H1 (cell line): ENCODE measurements around the gene MRPL32. TPM values are rescaled to one million over a fixed set of nuclear protein-coding genes. Genes with fewer than 3 reads are reported as not detected.

Experiments
- CBX5 ChIP-seq: fragments of 300-800, 300-1000 bp; sonication (generic); IDR thresholded peaks from 2 replicates; pipeline ENCODE4 v1.7.1; 2016; ENCODE audit warnings: antibody characterized with exemption, low read length, low read depth
- polyA plus RNA-seq, 7 experiments: library from polyadenylated mRNA; depleted of rRNA in 3 of 7; stranded (reverse) in 5 of 7; unstranded in 2 of 7; fragments of >200 nt in 5 of 7; fragments of 200-250 nt in 2 of 7; gene quantifications; 1 replicate in 5 of 7; 2 replicates in 1 of 7; 4 replicates in 1 of 7; pipeline versions ENCODE4 v1.2.1 to v1.2.3, GENCODE V29; 2011 to 2013; ENCODE audit warnings: missing spikeins in 2 of 7, mixed read lengths in 2 of 7
- total RNA-seq: library from RNA; stranded (reverse); fragmentation: NEBNext Ultra II Directional; extraction: Animal tissue kit (Norgen Biotek cat#: 25700); gene quantifications from 2 replicates; pipeline ENCODE4 v1.2.1, GENCODE V29; 2021
- TF ChIP-seq, protein P1 (sequence below): IDR thresholded peaks from 2 replicates; pipeline ENCODE4 v1.6.1; 2011; ENCODE audit warnings: low read length, improper control_type of control experiment

The MRPL32 gene
- total and polyA plus RNA-seq, 2 of the 8 experiments (the other 6 are each of a cell fraction or from before 2014, with no cell fraction given), result 50.9 to 97.2 TPM

DNA sequence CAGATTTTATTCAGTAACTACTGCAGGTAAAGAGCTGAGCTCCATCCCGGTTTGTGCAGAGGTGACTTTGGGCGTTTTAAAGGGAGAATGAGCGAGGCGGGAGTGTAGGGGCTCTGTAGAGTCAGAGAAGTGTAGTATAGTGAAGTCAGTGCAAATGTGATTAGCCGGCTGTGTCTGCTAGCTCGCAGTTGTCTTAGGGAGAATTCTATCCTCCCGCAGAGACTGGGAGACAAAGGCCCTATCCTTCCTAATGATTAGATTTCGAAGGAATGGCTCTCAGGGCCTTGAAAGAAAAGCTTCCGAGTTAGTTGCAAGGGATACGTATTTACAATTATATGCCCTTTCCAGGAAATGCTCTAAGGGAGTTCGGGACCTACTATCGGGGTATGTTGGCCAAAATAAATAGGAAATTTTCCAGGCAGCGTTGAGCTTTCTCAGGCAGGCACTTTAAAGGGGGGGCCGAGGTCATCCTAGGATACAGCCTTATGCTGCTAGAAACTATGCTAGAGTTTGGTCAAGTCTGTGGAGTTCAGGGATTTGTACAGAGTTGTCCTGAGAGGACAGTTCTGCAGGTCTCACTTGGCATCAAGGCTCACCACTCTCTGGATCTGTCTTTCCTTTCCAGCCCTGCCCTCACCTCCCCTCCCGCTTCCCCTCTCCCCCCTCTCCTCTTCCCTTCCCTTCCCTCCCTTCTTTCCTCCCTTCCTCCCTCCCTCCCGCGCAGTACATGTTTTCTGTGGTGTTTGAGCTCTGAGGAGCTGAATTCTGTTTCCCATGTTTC, 825 bp downstream of the MRPL32 start (continued):
- no peak for TF ChIP-seq CBX5
- TF ChIP-seq, protein P1, sequence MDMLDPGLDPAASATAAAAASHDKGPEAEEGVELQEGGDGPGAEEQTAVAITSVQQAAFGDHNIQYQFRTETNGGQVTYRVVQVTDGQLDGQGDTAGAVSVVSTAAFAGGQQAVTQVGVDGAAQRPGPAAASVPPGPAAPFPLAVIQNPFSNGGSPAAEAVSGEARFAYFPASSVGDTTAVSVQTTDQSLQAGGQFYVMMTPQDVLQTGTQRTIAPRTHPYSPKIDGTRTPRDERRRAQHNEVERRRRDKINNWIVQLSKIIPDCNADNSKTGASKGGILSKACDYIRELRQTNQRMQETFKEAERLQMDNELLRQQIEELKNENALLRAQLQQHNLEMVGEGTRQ, result no peak
